Keratinocyte (primary cell): ENCODE data around the gene KRTAP9-4.
"Not testable (repeated sequence)": the region's sequence is repeated elsewhere in the genome, so short reads cannot be mapped to it uniquely, and the experiment has no call there.

Experiments
- EZH2 ChIP-seq: IDR thresholded peaks from one replicate; pipeline ENCODE4 v1.6.1; 2012; ENCODE audit warnings: inconsistent platforms, mild to moderate bottlenecking, low read length, moderate library complexity
- TF ChIP-seq, protein P1 (sequence below), 3 experiments: IDR thresholded peaks in 1 of 3; conservative IDR thresholded peaks in 1 of 3; optimal IDR thresholded peaks in 1 of 3; 2 replicates in 2 of 3; 3 replicates in 1 of 3; pipeline versions ENCODE3 to v1.5.1; 2011; ENCODE audit warnings: low read length in 3 of 3, mild to moderate bottlenecking in 3 of 3, moderate library complexity in 2 of 3, control low read depth in 1 of 3, inconsistent platforms in 1 of 3; ENCODE audit not compliant: insufficient read depth in 2 of 3; ENCODE audit errors: extremely low read depth in 1 of 3

GRCh38 chr17:41271323-41271722 is 21.8 kb downstream of the KRTAP9-4 start:
- not testable (repeated sequence) for TF ChIP-seq EZH2
- TF ChIP-seq, protein P1, sequence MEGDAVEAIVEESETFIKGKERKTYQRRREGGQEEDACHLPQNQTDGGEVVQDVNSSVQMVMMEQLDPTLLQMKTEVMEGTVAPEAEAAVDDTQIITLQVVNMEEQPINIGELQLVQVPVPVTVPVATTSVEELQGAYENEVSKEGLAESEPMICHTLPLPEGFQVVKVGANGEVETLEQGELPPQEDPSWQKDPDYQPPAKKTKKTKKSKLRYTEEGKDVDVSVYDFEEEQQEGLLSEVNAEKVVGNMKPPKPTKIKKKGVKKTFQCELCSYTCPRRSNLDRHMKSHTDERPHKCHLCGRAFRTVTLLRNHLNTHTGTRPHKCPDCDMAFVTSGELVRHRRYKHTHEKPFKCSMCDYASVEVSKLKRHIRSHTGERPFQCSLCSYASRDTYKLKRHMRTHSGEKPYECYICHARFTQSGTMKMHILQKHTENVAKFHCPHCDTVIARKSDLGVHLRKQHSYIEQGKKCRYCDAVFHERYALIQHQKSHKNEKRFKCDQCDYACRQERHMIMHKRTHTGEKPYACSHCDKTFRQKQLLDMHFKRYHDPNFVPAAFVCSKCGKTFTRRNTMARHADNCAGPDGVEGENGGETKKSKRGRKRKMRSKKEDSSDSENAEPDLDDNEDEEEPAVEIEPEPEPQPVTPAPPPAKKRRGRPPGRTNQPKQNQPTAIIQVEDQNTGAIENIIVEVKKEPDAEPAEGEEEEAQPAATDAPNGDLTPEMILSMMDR (optimal IDR thresholded peaks at IDR 0.05 in 1 of 3, IDR thresholded peaks at IDR 0.05 in 1 of 3, conservative IDR thresholded peaks at IDR 0.05 in 1 of 3; ENCODE audit: extremely low read depth in 1 of 3, insufficient read depth in 2 of 3, low read length in 3 of 3), result not testable (repeated sequence)
